UCSD-AML1 (cell line): Measurements from ENCODE around the gene HAO2.
"Not testable (repeated sequence)": the region's sequence is repeated elsewhere in the genome, so short reads cannot be mapped to it uniquely, and the experiment has no call there.

Source experiments
- DNase-seq: peaks from one replicate; lab custom pipeline; 2025; ENCODE audit not compliant: unreplicated experiment; lab: John Stamatoyannopoulos, UW

The HAO2 gene

DNA sequence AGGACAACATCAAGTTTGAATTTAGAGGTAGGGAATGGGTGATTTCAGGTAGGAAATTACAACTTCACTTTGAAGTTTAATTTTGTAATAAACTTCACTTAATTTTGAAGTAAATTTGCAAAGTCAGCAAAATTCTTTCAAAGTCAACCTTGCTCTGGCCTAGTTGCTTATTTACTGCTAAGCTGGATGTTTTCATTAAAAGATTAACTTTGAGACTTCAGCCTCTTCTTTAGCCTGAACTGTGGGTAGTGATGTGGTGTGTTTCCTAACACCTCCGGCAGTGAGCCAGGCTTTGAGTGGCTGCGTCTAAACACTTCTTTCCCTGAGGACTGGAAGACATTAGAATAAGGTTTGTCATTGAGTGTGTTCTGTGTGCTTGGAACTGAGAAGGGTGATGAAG, at the start of gene HAO2:
TSS of gene HAO2 (plus strand) at position 232 of the 400 bp plus-strand sequence. CDS start 12,301 bp downstream, outside the sequence.
- DNase-seq: no peak

DNA sequence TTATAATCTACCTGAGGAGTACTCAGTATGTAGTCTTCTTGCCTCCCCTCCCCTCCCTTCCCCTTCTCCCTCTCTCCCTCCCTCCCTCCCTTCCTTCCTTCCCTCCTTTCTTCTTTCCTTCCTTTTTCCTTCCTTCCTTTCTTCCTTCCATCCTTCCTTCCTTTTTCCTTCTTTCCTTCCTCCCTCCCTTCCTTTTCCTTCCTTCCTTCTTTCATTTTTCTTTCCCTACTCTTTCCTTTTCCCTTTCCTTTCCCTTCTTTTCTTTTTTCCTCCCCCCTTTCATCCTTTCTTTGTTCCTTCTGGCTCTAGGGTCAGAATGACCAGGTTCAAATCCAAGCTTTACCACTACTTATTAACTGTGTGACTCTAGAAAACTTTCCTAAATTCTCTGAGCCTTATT, 48.5 kb upstream of the HAO2 start:
- DNase-seq: no peak

DNA sequence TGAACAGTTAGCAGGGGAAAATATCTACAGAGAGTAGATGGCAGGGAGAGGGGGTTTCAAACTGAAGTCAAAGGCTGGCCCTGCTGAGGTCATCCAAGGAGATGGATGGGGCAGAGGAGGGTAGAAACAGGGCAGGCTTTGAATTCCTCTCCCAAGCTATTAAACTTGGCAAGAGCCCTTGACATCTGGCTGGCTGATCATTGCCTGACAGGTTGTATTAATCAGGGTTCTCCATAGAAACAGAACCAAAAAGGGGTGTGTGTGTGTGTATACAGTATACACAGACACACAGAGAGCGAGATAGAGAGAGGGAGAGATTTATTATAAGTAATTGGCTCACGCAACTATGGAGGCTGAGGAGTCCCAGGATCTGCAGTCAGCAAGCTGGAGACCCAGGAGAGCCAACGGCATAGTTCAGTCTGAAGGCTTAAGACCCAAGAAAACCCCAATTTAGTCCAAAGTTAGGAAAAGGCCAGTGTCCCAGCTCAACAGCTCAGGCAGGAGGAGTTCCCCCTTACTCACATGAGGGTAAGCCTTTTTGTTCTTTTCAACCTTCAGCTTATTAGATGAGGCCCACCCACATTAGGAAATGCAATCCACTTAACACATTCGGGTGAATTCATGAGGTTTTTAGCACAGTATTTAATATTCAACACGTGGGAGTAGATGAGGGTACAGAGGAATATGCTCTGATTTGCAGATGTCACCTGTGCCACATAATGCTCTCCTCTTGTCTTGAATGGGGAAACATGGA, 46.7 kb upstream of the HAO2 start:
- DNase-seq: no peak

DNA sequence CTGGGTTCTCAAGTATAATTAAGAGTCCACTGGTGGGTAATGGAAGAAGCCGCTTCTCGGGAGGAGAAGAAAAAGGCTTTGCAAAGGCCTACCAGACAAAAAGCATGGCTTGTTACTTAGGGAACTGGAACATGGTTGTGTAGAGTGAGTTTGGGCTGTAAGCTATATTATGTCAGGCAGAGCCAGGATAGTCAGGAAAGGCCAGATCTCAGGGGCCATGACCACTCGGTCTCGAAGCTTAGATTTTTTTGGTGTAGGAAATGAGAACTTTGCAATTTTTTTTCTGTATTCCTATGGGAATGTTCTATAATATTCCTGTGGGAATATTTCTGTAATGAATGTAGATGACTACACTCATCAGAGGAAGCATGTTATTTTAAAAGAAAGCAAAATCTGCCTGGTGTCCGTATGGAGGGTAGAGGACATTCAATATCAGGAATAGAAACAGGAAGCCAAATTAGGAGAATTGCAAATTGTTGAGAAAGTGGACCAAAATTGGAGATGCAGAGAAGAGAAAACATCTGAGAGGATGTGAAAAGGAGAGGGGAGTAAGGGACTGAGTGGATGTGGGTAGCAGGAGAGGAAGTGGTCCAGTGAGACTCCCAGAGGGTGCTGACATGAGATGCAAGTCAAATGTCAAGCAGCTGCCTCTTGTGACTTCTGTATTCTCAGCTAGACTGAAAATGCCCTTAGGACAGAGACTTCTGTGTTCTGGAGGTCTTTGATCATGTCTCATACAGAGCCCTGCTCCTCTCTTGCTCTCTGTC, 45.2 kb upstream of the HAO2 start:
- DNase-seq: no peak

DNA sequence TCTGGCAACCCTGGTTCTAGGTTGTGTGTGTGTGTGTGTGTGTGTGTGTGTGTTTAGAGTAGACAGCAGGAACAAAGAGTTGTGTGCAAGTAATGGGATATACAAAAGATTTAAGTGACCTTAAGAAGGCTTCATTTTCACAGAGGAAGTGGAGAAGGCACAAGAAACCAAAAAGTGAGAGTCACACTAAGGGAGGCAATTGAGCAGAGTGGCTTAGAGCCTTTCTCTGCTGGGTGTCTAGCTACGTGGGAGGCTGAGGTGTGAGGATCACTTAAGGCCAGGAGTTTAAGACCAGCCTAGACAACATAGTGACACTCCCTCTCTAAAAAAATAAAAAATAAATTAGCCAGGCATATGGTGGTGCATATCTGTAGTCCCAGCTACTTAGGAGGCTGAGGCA, 44.4 kb upstream of the HAO2 start:
- no peak for DNase-seq

DNA sequence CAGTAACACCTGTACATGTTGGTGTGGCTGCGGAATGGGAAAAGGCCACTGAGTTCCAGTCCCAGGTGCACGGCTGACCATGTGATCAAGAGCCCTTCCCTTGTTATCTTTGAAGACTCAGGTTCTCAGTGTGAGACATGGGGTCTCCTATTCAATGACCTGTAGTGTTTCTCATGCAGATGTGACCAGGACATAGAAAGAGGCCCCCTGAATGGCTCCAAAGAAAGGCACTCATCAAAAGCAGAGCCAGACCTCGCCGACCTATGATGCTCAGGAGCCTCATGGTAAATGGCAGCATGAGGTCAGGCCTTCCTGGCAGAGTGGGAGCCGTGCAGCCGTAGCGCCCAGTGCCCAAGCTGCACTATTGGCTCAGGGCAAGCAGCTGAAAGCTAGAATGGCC, 42.3 kb upstream of the HAO2 start:
- DNase-seq: no peak

DNA sequence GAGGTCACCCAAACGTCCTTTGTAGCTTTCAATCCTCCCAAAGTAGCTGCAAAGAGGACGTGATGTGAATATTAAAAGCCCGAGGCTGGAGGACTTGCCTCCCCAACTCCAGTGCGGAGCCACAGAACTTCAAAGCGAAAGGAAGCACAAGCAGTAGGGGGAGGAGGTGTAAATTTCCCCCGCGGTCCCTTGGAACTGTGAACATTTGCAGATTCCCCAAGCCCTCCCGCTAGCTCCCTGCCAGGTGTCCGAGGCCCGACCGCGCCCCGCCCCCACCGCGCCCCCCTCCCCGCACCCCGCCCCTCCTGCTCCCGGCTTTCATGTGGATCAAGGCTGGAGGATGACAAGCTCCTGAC, 41.5 kb upstream of the HAO2 start:
- no peak for DNase-seq

DNA sequence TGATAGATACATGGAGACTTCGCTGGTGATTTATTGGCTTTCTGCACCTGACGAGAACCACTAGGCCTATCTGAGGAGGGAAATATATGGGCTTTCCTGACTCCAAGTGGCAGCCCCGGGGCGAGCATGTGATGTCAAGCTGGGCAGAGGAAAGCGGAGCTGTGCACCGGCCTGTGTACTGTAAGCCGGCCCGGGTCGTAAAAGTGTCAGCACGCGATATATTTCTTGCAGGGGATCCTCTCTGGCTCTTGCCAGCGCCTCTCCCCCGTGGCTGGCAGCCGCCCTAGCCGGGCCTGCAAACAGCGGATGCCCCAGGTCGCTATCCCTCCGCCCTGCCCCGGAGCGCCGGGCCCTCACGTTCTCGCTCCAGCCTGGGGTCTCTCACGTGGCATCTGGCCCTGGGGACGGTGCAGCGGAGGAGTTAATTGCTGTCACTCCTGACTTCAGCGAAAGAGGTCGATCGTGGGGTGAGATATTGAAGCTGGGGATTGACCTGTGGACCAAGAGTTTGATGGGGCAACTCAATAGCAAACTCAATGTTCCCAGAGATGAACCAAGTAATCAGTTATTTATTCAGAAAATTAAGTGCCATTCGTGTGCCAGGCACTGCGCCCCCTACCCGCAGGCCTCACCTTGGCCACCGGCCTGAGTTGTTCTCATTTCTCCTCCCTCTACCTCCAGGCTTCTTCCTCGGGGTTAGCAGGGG, 41.0 kb upstream of the HAO2 start:
- DNase-seq: no peak

DNA sequence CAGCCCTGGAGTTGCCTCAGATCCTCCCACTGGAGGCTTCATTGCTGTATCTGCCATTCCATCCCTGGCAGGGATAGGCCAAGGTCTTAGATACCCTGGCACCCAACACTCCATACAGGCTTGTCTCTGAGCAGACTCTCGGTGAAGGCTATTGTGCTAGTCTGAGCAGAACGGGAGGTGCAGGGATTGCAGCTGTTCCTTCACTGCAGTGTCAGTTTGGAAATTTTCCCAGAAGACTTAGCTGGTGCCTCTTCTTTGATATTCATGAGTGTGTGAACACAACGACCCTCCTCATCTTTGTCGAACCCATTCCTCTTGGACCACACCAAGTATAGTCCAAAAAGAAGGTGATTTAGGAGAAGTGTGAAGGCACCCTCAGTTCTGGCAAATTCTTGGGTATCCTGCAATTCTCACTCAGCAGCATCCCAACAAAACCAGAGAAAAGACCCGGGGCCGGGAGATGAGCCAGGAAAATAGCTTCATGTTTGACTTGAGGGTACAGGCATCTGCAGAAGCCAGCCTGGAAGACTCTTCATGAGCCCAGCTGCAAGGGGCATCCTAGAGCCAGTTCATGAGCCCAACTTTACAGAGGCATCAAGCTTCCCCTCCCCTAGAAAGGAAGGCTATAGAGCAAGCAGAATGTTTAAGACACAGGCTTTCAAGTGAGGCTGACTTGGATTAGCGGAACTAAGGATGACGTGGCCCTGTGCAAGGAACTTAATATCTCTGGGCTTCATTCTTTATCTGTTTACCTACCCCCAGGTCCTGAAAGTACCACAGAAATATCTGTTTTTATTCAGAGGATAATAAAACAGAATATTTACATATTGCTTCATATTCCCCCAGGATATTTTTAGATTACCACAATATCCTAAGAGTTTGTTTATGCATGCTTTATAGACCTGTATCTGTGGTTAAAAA, 38.8 kb upstream of the HAO2 start:
- DNase-seq: no peak

DNA sequence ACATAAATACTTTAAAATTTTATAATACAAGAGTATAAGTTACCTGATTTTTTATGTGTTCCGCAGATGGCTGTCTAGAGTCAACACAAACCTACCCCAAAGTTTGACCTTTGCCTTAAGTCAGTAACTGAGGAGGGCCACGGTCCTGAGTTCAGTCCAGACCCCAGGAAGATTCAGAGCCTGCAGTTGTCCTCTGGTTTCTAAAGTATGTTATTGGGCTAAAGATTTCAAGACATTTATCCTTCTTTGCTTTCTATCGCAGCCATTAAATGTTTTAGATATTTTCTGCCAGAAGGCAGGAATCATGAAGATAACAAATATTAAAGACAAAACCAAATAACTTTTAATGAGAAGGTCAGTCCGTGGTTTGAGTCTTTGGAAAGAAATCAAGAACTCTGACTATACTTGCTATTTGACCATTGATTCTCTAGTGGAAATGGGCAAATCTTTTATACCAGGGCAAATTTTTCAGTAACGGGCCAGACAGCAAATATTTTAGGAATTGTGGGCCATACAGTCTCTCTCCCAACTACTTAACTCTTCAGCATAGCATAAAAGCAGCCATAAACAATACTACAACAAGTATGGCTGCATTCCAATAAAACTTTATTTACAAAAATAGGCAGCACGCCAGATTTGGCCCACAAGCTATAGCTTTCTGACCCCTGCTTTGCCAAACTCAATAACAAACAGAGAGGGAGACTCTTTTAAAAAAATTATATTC, 38.0 kb upstream of the HAO2 start:
- DNase-seq: no peak

DNA sequence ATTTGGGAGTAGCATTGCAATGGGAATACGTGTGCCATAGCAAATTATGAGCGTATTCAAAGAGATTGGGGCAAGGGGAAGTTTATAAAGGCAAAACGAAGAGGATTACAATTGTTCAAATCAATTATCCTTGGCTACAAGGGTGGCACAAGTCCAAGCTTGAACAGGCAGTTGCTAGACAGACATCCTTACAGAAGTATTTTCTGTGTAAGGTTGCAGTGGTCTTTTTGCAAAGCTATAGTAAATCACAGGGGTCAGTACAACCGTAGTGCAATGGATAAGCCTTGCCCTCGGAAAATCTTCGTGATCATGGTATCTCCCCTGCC, 37.4 kb upstream of the HAO2 start:
- DNase-seq: no peak

DNA sequence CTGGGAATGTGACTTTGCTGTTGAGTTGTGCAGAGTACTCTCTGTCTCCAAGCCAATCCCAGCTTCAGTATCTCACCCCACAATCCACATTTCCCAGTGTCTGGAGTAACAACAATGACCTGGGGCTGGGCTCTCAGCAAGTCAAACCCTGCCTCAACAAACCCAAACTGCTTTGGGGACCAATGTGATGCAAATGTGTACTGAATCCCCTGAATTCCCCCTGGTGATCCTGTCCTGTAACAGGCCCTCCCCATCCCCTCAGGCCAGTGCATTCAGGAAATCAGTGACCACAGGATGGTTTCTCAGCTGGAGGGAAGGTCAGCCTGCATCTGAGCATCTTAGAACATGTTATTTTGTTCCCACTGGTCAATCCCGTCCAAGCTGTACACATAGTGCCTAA, 36.7 kb upstream of the HAO2 start:
- DNase-seq: no peak

DNA sequence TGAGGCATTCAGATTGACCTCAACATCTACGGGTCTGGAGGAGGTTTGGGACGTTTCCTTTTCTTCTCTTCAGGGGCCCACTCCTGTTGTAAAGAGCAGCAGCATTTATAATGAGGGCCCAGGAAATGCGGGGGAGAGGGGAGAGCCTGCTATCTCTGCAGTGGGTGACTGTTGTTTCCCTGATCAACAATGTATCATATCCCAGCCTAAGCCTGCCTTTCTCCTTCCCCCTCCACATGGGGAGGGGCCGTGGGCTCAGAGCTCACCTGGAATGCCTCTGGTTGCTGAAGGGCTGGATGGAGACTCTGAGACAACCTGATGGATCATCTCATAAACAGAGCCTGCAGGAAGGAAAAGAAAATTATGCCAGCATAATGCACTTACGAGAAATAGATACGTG, 36.0 kb upstream of the HAO2 start:
- no peak for DNase-seq

DNA sequence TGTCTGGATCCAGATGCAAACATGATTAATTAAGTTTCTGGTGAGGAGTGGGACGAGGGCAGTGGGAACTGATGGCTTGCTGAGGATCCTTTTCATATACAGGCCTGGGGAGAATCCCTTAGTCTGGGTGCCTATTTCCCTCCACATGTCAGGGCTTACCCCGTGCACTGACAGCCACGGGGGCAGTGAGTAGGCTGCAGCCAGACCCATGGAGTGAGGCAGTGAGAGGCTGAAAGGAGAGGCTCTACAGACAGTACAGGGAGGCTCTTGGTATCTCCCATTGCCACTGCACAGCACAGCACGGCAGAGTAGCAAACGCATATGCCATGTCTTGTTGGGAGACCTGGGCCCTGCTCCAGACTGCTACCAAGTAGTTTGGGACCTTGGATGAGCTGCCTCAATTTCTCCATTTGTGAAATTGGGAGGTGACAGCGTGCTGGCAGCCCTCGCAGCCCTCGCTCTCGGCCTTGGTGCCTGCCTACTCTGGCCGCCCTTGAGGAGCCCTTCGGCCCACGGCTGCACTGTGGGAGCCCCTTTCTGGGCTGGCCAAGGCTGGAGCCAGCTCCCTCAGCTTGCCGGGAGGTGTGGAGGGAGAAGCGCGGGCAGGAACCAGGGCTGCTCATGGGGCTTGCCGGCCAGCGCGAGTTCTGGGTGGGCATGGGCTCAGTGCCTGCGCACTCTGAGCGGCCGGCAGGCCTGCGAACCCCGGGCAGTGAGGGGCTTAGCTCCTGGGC, 35.3 kb upstream of the HAO2 start:
- DNase-seq: no peak

DNA sequence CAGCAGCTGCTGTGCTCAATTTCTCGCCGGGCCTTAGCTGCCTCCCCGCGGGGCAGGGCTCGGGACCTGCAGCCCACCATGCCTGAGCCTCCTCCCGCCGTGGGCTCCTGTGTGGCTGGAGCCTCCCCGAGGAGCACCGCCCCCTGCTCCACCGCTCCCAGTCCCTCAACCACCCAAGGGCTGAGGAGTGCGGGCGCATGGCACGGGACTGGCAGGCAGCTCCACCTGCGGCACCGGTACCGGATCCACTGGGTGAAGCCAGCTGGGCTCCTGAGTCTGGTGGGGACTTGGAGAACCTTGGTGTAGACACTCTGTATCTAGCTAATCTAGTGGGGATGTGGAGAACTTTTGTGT, 34.7 kb upstream of the HAO2 start:
- DNase-seq: not testable (repeated sequence)

DNA sequence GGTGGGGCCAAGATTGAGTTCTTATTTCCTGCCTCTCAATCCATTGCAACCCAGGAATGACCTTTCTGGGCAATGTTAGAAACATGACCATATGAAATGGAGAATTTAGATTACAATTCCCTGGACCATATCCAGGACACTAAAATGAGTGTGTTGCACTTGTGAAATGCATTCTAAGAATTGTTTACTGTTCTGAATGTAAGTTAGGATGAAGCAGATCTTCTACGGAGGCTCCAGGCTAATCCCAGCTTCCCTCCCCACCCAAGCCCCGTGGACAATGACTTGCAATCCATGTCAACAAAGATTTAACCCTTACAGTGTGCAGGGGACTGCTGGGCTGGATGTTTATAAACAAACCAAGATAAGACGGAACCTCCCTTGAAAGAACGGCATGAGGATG, 31.7 kb upstream of the HAO2 start:
- DNase-seq: no peak

DNA sequence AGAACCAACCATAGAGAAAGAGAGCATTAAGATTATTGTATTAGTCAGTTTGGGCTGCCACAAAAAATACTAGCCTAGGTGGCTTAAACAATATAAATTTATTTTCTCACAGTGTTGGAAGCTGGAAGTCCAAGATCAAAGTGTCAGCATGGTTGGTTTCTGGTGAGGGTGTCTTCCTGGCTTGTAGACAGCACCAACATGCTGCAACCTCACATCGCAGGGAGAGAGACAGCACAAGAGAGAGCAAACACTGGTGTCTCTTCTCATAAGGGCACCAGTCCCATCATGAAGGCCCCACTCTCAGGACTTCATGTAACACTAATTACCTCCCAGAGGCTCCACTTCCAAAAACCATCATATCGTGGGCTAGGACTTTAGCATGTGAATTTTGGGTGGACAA, 30.6 kb upstream of the HAO2 start:
- DNase-seq: no peak

DNA sequence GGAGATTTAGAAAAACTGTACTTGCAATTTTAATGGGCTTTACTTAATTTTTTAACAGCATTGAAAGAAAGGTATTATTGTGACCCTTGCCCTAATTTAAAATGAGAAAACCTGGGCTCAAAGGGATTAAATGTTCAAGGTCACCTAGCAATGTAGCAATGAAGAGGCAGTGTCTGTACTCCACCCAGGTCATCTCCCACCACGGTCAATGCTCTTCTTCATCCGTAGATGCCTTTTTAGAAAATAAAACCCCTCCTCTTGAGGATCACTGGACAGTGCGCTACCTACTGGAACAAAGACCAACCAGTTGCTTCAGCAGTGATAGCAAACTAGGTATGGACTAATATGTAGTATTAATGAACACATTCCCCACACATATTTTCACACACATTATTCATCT, 29.8 kb upstream of the HAO2 start:
- no peak for DNase-seq

DNA sequence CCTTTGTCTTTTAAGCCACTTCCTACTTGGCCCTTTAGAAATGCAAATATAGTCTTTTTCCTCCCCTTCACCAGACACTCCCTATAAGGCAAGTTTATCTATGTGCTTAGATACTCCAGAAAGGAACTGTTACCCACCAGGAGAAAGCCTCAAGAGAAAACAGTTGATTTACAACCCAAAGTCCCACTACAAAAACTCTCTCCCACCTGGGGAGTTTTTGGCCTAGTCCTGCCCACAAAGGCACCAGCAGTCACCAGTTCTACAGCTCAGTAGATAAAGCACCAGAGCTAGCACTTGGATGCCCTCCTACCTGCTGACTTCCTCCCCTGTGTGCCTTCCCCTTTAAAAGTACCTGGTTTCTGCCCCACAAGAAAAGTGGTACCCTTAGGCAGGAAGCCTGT, 27.7 kb upstream of the HAO2 start:
- DNase-seq: no peak

DNA sequence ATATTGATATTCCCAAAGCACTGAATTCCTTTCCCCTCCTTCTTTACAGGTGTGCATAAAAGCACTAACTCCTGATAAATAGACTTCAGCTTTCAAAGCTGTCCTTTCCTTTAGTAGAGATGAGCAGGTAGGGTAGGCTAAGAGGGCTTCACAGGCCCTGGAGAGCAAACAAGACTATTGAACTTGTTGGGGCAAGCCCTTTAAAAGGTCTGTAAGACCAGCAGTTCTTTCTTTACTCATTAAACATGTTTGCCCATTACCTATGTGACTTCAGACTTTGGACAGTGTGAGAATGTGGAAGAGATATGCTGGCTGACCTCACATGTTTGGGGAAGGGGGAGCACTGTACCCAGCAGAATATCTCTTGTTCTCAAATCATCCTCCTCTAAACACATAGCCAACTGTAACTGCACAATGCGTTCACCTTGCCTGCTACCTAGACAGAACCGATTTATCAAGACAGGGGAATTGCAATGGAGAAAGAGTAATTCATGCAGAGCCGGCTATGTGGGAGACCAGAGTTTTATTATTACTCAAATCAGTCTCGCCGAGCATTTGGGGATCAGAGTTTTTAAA, 27.1 kb upstream of the HAO2 start:
- no peak for DNase-seq
